Measurements from ENCODE around the gene GAK.
"Not testable (repeated sequence)": the region's sequence is repeated elsewhere in the genome, so short reads cannot be mapped to it uniquely, and the experiment has no call there.

GAK gene

DNA sequence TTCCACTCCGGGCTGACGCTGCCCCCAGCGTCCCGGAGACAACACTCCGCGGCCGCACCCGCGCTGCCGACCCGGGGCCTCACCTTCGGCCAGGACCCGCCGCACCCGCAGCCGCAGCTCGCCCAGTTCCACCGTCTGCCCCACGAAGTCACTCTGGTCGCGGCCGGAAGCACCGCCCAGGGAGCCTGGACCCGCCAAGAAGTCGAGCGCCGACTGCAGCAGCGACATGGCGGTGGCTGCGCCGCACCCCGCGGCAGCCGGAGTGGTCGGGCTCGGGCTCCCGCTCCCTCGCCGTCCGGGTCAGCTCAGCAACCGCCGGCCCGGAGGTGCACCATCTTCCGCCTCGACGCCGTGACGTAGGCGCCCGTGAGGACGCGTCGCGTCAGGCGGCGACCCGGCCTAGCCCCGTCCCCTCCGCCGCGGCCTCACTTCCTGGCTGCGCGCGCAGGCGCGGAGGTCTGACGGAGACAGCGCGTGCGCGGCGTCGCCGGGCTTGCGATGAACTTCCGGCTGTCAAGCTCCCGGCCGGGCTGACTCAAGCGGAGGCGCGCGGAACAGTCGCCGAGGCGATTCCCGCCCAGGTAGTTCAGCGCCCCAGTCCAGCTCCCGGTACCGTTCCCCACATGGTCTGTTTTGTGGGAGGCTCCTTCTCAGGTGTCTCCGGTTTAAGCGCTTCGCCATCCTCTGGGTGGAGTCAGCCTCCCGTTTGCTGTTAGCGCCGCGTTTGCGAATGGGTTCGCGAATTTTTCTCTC, at the start of gene GAK, which contains the start of gene TMEM175:
TSS of gene GAK (minus strand) at position 357 of the 753 bp plus-strand sequence. CDS start at position 228, 129 bp downstream.
TSS of gene TMEM175 (plus strand) at position 501 of the 753 bp plus-strand sequence. CDS start 15,280 bp downstream, outside the sequence.
- intact Hi-C loops (cut with DNase I) = loop anchor here (5.0 kb wide), 1 partner anchor 150 kb away; no protein-coding TSS in a partner anchor
- DNase-seq = peak; percentile 87 to 99 (median 92)

DNA sequence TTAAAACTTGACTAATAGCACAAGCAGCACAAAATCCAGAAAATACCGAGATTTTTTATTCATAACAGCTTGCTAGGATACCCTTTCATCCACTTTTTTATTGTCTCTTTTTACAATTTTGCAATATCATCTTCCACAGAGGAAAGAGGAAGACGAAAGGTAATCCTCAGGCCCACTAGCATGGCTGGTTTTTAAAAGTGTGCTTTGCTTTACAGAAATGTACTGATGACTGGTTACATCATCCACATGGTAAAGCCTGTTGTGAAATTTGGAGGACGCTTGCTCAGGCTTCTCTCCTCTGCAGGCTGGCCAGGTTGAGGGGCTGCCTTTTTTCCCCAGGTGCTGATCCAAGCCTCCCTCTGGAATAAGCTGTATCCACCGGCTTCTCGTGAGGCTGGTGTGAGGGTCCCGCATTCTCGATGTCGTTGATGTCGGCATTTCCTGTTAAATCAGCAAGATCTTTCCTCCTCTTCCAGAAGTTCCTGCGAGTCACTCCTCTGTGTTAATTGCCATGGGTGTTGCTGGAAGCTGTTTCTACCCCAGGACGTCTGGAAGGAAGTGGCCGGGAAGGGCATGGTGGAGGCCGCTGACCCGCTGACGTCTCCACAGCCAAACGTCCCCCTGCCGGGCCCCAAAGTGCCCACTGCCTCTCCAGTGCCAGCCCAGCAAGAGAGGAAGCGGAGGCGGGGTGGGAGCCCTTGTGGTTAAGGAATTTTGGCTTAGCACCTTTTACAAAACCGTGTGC, 47.0 kb upstream of the GAK start:
- no peak for DNase-seq
- intact Hi-C loops (cut with DNase I) = no loop called here

GRCh38 chr4:976016-976415, 43.9 kb upstream of the GAK start:
- intact Hi-C loops (cut with DNase I); DNase-seq: not testable (repeated sequence)

DNA sequence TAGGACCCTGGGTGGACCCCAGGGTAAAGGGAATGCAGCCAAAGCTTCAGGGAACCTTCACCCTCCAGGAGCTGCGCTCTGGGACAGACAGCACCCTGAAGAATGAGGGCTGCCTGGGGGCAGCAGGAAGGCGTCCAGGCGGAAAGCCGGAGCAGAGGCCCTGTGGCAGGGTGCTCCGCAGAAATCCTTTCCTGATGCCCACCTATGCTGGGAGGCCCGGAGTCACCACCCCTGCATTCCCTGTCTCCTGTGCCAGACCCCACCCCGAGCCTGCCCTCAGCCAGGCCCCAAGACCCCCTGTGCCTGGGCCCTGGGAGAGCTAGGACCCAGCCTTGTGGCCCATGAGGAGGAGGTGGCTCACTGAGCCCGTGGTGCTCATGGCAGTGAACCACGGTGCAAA, 42.6 kb upstream of the GAK start:
- no peak for DNase-seq
- intact Hi-C loops (cut with DNase I) = no loop called here

- DNase-seq = peak; percentile 77 to 98 (median 90)
- intact Hi-C loops (cut with DNase I) = no loop called here
Measured at GRCh38 chr4:973431-974397, 41.6 kb upstream of the GAK start, which contains the start of gene DGKQ. Gene DGKQ, minus strand, starts transcription at chr4:973569. Its CDS starts 87 bp downstream, at chr4:973482.

- no peak for DNase-seq
- intact Hi-C loops (cut with DNase I) = no loop called here
Measured at GRCh38 chr4:972651-973424, 40.7 kb upstream of the GAK start.

GRCh38 chr4:971666-972500, 39.8 kb upstream of the GAK start:
- no peak for DNase-seq
- intact Hi-C loops (cut with DNase I) = no loop called here

DNA sequence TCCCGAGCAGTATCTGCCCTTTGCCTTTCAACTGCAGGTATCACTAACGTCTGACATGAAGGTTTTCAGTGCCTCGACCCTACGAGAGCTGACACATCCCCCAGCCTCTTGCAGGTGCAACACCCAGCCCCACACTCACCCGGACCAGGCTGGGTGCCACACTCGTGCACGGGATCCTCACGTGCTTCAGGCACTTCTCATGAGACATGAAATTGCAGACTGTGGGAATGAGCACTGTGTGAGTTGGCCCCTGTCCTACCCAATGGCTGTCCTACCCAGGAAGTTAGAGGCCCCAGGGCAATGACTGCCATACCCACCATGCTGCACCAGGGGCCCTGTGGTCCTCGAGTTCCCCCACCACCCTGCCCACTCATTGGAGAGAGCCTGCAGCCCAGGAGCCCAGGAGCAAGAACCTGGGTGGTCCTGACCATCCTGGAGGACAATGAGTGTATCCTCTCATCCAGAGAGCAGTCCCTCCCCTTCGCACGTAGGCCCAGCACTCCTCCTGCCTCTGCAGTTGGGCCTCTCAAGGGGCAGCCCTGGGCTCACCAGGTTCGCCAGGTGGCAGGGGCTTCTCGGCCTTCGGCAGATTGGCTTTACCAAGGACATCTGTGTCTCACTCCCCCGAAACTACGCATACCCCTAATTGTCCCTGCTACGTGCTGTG, 38.9 kb upstream of the GAK start:
- intact Hi-C loops (cut with DNase I) = no loop called here

GRCh38 chr4:970046-970745, 38.1 kb upstream of the GAK start:
- DNase-seq = no peak
- intact Hi-C loops (cut with DNase I) = no loop called here

More for the DNA sequence above, 38.9 kb upstream of the GAK start:
- no peak for DNase-seq

GRCh38 chr4:968621-969394, 36.7 kb upstream of the GAK start:
- no peak for DNase-seq
- intact Hi-C loops (cut with DNase I) = no loop called here

DNA sequence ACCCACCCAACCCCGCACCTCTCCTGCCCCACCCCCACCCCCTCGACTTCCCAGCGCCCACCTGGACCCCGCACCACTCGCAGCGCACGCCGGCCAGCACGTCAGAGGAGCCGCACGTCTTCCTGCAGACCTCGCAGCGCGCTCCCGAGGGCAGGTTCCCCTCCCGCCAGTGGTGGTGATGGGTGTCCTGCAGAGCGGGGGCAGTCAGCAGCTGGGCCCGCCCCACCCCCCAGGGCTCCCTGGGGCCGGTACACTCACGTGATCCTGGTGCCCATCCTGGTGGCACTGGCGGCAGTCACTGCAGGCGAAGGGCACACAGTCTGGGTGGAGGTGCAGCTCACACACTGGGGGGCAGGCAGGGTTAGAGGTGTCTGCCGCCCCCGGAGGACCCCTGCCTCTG, 36.1 kb upstream of the GAK start:
- no peak for DNase-seq

DNA sequence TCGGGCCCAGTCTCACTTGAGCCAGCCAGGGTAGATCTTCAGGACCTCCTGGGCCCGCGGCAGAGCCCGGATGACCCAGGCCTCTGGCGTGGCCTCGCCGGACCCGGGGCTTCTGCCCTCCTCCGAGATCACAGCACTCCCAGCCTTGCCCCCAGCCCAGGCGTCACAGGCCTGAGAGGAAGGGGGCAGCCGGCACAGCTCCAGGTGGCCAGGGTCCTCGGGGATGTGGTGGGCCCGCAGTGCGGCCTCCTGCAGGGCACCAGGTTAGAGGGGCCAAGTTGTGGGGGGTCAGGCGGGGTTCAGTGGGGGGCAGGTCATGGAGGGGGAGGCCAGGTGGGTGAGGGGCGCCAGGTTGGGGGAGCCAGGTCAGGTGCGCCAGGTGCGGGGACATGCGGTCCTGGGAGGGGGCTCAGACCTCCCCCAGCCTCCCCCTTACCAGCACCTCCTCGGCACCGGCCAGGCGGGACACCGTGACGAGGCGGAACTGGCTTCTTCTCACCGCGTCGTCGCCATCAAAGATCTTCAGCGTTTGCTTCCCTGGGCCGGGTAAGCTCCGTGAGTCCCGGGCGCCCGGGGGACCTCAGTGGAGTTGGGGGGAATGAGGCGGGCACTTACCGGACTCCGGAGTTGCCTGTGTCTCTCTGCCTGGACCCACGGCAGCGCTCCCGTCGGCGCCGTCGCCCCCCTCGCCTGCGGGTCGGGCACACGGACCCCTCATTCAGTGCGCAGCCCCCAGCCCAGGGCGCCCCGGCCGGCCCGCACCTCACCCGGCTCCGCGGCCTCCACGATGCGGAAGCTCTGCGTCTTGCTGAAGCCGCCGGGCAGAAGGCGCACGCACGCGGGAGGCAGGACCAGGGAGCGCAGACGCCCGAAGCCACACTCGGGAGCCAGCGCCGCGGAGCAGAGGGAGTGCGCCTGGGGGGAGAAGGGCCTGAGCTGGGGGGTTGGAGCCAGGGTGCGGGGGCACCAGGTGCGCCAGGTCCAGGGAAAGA, 35.3 kb upstream of the GAK start:
- intact Hi-C loops (cut with DNase I) = no loop called here
- peak in 2 of 10 donors; percentile 62 to 85 for DNase-seq

More for the DNA sequence above, 36.1 kb upstream of the GAK start:
- intact Hi-C loops (cut with DNase I) = no loop called here

DNA sequence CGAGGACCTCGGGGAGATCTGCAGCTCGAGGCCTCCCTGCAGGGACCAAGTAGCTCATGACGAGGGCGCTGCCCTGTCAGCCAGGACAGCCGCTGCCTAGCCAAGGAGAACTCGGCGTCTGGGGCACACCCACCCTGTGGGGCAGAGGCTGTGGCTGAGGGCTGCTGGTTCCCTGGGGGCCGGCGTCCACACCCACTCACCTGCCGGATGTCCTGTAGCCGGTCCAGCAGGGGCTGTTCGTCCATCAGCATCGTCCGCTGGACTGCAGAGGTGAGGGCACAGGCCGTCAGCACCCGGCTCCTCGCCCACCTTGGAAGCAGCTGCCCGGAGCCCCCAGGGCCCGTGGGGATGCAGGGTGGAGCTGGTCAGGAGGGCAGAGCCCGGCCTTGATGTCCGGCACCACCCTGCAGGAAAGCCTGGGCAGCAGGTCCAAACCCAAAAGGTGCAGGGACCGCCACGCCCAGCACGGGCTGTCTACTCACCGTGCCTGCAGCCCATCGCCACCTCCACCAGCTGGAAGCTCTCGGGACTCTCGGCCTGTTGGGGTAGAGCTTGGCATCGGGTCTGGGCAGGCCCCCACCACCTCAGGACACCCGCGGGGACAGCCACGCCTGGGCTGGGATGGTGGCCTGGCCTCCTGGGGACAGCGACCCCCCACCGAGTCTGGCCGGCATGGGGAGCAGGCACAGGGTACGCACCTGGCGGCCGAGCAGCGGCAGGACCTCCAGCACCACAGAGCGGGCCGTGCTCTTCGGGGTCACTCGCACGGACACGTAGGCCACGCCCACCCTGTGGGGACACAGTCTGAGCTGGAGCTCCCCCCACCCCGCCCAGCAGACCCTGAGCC, 34.4 kb upstream of the GAK start:
- no peak for DNase-seq
- intact Hi-C loops (cut with DNase I) = no loop called here

DNA sequence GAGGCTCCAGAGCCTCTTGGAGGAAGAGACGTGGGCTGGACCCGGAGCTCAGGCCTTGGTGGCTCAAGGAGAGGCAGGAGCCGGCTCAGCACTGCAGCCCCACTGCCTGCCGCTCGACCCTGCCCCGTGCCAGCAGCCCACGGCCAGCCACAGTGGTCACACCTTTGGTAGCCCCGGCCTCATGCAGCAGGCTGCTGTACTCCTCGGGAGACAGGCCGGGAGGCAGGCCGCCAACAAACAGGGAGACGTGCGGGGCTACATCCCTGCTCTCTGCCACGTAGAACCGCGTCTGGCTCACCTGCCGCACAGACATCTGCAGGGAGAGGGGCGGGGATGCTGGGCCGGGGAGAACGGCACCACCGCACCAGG, 33.6 kb upstream of the GAK start:
- DNase-seq = no peak
- intact Hi-C loops (cut with DNase I) = no loop called here
